Activated T-helper 9 cell treated with anti-CD3 and anti-CD28 coated beads, Interleukin-2, amount 50 U/mL, for 16 hours (primary cell): ENCODE data around the gene PLEKHM3.
"Not testable (repeated sequence)": the region's sequence is repeated elsewhere in the genome, so short reads cannot be mapped to it uniquely, and the experiment has no call there.

Source experiments
- DNase-seq: peaks from one replicate; pipeline ENCODE4 v3.0.0-alpha.2; 2020; ENCODE audit warnings: low read depth

The PLEKHM3 gene

DNA sequence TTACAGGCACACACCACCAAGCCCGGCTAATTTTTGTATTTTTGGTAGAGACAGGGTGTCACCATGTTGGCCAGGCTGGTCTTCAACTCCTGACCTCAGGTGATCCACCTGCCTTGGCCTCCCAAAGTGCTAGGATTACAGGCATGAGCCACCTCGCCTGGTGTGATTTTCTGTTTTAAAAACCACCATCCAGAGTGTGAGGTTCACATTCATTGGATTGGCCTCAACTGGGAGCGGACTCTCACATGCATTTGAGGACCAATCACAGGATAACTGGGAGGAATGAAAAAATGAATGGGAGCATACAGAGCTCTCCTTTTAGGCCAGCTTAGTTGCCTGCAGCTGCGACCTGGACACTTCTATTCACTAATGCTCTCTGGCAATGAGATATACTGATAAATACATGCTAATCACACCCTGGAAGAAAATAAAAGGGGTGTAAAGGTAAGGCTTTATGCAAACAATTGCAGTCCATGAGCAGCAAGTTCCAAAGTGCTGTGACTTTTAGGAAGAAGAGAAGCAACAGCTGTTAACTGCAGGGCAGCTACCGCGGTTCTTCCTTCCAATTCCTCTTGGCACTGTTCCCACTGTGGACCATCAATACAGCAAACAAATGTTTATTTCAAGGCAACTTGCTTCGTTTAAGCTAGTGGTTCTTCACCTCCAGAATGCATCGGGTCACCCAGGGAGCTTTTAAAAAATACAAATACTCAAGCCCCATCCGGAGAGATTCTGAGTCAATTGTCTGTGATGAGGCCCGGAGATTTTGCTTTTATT lies 206.1 kb downstream of the PLEKHM3 start:
- no peak for DNase-seq

DNA sequence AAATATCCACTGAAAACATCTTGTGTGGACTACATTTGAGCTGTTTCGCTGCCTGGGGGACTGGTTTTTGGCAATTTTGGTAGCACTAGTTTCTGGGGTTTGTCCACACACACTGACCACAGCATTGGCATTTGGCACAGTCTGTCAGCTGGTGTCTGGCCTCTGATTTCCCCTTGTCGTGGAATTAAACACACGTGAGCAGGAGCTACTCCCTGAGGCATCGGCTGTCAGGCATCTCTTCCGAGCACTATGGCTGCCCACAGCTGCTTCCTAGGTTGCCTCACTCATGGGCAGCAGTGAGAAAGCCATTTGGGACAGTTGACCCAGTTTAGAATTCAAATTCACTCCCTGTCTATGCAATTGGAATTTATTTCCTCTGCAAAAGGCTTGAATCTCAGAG lies 208.8 kb downstream of the PLEKHM3 start:
- no peak for DNase-seq

- DNase-seq, result no peak
These were observed 210.1 kb downstream of the PLEKHM3 start for GRCh38 chr2:207815254-207815653.

DNA sequence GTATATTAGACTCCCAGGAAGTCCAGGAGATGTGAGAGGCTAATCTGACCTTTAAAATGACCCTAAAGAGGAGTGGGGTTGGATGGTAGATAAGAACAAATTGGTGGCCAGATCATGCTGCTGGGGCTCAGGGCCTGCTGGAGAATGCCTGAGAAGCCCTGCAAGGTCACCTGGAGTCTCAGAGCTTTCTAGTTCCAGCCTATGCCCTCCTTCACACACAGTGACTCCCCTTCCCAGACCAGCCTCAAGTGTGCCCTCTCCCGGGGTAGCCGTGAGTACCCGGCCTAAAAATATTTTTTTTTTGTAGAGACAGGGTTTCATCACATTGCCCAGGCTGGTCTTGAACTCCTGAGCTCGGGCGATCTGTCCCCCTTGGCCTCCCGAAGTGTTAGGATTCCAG lies 211.4 kb downstream of the PLEKHM3 start:
- no peak for DNase-seq

DNA sequence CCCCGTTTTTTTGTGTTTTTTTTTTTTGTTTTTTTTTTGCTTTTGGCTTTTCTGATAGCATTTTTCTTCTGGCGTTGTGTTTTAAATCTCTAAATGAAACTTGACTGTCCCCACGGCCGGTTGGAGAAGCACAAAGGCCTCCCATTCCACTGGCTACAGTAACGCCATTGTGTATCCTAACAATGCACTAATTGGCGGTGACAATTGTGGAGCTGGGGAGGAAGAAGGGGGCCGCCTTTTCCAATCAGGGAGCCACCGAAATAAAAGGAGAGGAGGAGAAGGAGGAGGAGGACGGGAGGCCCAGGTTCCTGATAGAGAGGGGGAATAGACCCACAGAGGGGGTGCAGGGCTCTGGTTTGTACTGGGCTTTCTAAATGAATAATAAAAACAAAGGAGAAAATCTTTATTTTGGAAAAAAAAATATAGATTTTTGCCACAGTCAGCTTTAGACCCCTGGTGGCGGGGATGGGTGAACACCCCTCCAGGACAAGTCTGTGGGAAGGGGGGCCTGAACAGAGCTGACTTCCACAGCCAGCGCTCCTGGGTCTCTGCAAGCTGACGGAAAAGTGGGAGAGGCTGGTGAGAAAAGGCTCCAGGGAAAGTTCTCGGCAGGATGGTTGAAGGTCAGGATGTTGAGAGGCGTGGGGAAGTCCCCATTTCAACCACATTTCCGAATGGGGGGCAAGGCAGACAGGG lies 212.0 kb downstream of the PLEKHM3 start:
- DNase-seq, result no peak

DNA sequence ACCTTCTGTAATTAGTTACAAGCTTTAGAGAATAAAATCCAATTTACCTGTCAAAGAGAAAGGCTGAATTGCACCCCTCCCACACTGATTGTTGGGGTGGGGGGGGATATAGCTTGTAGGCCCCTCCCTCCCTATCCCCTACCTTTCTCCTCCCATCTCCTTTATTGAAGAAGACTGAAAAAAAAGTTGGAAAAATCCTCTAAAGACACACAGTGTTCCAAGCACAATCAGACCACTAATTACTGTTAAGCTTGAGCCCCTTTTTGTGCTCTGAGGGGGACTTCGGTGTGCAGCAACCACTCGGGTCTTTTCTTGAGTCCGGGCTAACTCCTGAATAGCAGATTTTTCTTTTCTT lies 212.6 kb downstream of the PLEKHM3 start:
- DNase-seq, result no peak

DNA sequence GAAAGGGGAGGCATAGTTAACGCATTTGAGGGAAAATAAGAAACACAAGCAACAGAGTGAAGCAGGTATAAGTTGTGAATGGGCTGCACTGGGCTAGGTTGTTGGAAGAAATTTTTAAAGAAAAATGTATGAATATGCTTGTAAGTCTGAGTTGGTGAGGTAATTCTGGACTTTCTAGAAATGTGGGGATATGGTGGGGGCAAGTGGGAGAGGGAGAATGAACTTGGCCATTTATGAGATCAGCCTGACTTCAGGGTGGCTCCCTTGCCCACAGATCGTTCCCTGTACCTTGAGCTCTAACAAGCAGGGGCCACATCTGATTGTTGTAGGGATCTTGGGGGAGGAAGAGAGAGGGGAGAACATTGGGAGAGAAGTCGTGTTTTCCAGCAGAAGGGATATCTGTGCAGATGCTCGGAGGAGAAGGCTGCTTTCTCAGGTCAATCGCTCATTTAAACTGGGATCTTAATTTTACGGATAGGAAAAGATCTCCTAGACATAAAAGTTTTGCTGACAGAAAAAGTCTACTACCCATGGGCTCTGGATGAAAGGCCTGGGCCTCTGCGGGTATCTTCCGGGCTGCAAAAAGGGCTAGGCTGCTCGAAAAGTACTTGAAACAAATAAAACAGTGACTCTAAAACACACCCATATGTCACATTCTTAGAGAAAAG lies 213.1 kb downstream of the PLEKHM3 start:
- no peak for DNase-seq

- not testable (repeated sequence) for DNase-seq
These were observed 213.7 kb downstream of the PLEKHM3 start for GRCh38 chr2:207811658-207812057.

GRCh38 chr2:207810200-207810788 lies 215.0 kb downstream of the PLEKHM3 start:
- no peak for DNase-seq

- no peak for DNase-seq
These were observed 217.2 kb downstream of the PLEKHM3 start for GRCh38 chr2:207808119-207808518.

DNA sequence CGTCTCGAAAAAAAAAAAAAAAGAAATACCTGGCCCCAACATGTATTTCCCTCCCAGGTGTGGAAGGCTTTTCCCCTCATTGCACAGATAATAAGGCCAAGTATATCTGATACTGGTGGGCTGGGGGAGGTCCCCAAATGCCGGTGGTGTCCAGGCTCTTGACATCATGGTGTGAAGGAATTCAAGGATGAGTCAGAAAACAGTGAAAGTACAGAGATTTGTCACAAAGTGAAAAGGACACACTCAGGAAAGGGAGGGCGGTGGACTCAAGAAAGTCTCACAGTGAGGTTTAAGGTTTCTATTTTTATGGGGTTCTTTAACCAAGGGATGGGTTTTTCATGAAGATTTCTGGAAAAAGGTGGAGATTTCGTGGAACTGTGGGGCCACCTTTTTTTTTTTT lies 217.8 kb downstream of the PLEKHM3 start:
- no peak for DNase-seq

GRCh38 chr2:207805566-207806226 lies 219.6 kb downstream of the PLEKHM3 start:
- no peak for DNase-seq

- DNase-seq, result no peak
These were observed 222.7 kb downstream of the PLEKHM3 start for GRCh38 chr2:207802650-207803049.

- DNase-seq, result no peak
These were observed 224.1 kb downstream of the PLEKHM3 start for GRCh38 chr2:207801259-207801658.

- no peak for DNase-seq
These were observed 228.6 kb downstream of the PLEKHM3 start for GRCh38 chr2:207796585-207797350.

GRCh38 chr2:207792244-207792785 lies 233.0 kb downstream of the PLEKHM3 start:
- no peak for DNase-seq

- DNase-seq, result no peak
These were observed 233.6 kb downstream of the PLEKHM3 start for GRCh38 chr2:207791579-207792243.

DNA sequence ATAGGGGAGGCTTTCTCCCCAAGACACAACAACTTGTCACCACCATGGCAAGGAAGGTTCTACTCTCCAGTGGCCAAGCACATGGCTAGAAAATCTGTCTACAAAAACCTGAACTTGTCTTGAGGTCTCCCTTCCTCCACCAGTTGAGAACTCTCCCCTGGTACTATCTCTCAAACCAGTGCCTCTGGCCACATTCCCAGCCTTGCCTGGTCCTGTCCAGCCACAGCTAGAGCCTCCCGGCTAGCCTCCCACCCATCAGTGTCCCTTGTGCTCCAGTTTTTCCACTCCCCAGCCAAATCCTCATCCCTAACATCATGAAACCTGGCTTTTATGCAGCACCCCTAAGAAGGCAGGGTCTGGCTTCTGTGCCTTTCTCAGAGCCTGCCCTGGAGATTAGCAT lies 234.4 kb downstream of the PLEKHM3 start:
- DNase-seq, result no peak

- DNase-seq, result no peak
These were observed 237.5 kb downstream of the PLEKHM3 start for GRCh38 chr2:207787800-207788199.

GRCh38 chr2:207787017-207787416 lies 238.3 kb downstream of the PLEKHM3 start:
- no peak for DNase-seq

GRCh38 chr2:207784898-207785297 lies 240.4 kb downstream of the PLEKHM3 start:
- no peak for DNase-seq
